Panc1 (cell line): ENCODE data around the gene SRBD1. TPM values are rescaled to one million over a fixed set of nuclear protein-coding genes. Genes with fewer than 3 reads are reported as not detected.

Source experiments
- ATAC-seq: fragments of 200-7000 bp; cut with Tn5 transposase; 2 replicates; pipeline ENCODE4 v1.9.1; 2020; ENCODE audit warnings: mild to moderate bottlenecking, moderate library complexity
- BruUV-seq: library from RNA; stranded (reverse); fragments of 400-500 nt; replicated peaks from 2 replicates; lab custom pipeline; 2021; lab: Mats Ljungman, UMichigan
- CTCF ChIA-PET: fragments of 300-600 bp; sonication (Branson Sonifier 250); formaldehyde crosslinking; loops from one replicate; lab custom pipeline; 2022; ENCODE audit warnings: antibody characterized with exemption; lab: Charles Lee
- POLR2A ChIA-PET: fragments of 300-600 bp; sonication (Branson Sonifier 250); formaldehyde crosslinking; loops from one replicate; lab custom pipeline; 2022; ENCODE audit warnings: antibody characterized with exemption; lab: Charles Lee
- DNase-seq: peaks from one replicate; pipeline ENCODE4 v3.0.0-alpha.2; 2010; ENCODE audit warnings: low read depth, low spot score
- H3K27ac ChIP-seq: 2 replicates; pipeline ENCODE4 v1.5.1; 2011; ENCODE audit warnings: mild to moderate bottlenecking, low read length, inconsistent platforms
- H3K27me3 ChIP-seq: fragments of 200-500 bp; sonication (Bioruptor generic); 2 replicates; pipeline ENCODE4 v1.6.0; 2014; ENCODE audit warnings: low read length, inconsistent platforms; ENCODE audit not compliant: control insufficient read depth, insufficient read depth
- H3K36me3 ChIP-seq: fragments of 200-500 bp; sonication (Bioruptor generic); 2 replicates; pipeline ENCODE4 v1.5.1; 2014; ENCODE audit warnings: inconsistent platforms, mild to moderate bottlenecking, low read length, moderate library complexity; ENCODE audit not compliant: control insufficient read depth, insufficient read depth
- H3K4me1 ChIP-seq: 2 replicates; pipeline ENCODE4 v1.5.1; 2011; ENCODE audit warnings: inconsistent platforms, mild to moderate bottlenecking, low read length, moderate library complexity; ENCODE audit not compliant: control insufficient read depth, insufficient read depth
- H3K4me3 ChIP-seq, 2 experiments: 2 replicates each; pipeline ENCODE4 v1.5.1; 2011 to 2012; ENCODE audit warnings: low read depth in 2 of 2, low read length in 2 of 2, mild to moderate bottlenecking in 2 of 2, inconsistent platforms in 1 of 2, moderate library complexity in 1 of 2
- H3K9me3 ChIP-seq: fragments of 200-500 bp; sonication (Bioruptor generic); 2 replicates; pipeline ENCODE4 v1.5.1; 2014; ENCODE audit warnings: low read depth, mild to moderate bottlenecking, inconsistent platforms, low read length, moderate library complexity; ENCODE audit not compliant: control insufficient read depth, insufficient read depth
- POLR2AphosphoS5 ChIP-seq: IDR thresholded peaks from 2 replicates; pipeline ENCODE4 v1.6.1; 2012; ENCODE audit warnings: mild to moderate bottlenecking, low read depth, low read length, moderate library complexity
- SIN3A ChIP-seq: IDR thresholded peaks from 2 replicates; pipeline ENCODE4 v1.6.1; 2012; ENCODE audit warnings: low read depth, mild to moderate bottlenecking, low read length, moderate library complexity, borderline replicate concordance; ENCODE audit not compliant: insufficient read depth
- TCF7L2 ChIP-seq: IDR thresholded peaks from 2 replicates; pipeline ENCODE4 v1.6.1; 2011; ENCODE audit warnings: mild to moderate bottlenecking, low read depth, low read length, inconsistent platforms
- in situ Hi-C: cut with HindIII; loops from 2 replicates; pipeline ENCODE4 v1.10.0; 2016; ENCODE audit warnings: low sequenced_read_pairs, low pct_unique_long_range_greater_than_20kb
- intact Hi-C: fragments of 100-400 bp; cut with micrococcal nuclease; formaldehyde crosslinking; loops from one replicate; pipeline ENCODE4 v1.10.0; 2022; ENCODE audit not compliant: unreplicated experiment
- total RNA-seq: library from RNA; stranded (reverse); gene quantifications from one replicate; pipeline ENCODE4 v1.2.1, GENCODE V29; 2021; ENCODE audit not compliant: unreplicated experiment
- TF ChIP-seq, protein P1 (sequence below): fragments of 450-650 bp; IDR thresholded peaks from 2 replicates; pipeline ENCODE4 v1.5.1; 2017; ENCODE audit warnings: mild to moderate bottlenecking
- TF ChIP-seq, protein P2 (sequence below), 2 experiments: IDR thresholded peaks; 2 replicates each; pipeline ENCODE4 v1.6.1; 2011 to 2012; ENCODE audit warnings: low read depth in 2 of 2, control low read depth in 1 of 2, low read length in 1 of 2, mild to moderate bottlenecking in 1 of 2, moderate library complexity in 1 of 2; ENCODE audit not compliant: insufficient read depth in 1 of 2

Gene SRBD1
- total RNA-seq, 1 experiment from 2014 or later: 9.7 TPM

DNA sequence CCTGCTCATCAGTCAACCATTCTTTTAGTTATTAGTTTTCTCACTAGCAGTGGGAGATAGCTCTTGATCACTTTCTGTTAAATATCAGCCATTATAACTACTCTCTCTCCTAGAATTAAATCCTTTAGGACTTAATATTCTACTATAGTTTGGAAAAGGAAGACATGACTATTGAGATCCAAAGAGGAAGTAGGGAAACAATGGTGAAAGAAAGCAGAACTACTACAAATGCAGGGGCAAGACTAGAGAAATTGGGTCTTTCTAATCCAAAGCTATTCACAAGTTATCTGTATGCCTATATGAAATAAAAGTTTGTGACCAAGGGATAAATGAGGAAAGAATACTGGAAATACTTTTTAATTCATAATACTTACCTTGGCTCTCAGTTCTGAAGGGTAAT, 65.1 kb downstream of the SRBD1 start:
- POLR2A ChIA-PET: no interaction called here
- BruUV-seq: TSS peak; percentile 60
- CTCF ChIA-PET: no interaction called here

DNA sequence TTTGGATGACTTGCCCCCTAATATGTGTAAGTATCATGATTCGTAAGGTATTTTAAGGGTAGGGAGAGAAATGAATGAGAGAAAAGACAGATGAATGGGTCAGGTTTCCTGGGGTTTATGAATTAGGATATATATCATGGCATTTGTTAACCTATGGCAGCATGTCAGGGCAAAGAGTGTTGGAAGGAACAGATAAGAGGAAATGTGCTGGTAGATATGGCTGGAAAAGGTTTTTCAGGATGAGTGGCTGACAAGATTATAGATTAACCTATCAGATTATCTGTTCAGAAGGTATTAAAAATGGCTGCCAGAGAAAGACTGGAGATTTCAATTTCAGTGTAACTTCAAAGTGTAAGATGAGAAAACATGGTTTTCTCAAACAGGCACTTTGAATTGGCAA, 67.8 kb downstream of the SRBD1 start:
- POLR2A ChIA-PET: no interaction called here
- H3K4me3 ChIP-seq: no peak overlapping the region
- H3K9me3 ChIP-seq: peaks cover 19% of the 10 kb centered on the region; the same call in 1 of the 2 replicates
- no peaks in the 10 kb centered on the region for H3K27me3 ChIP-seq
- H3K36me3 ChIP-seq: no peaks in the 10 kb centered on the region
- DNase-seq: no peak
- in situ Hi-C loops: no loop called here
- H3K27ac ChIP-seq: no peak overlapping the region
- intact Hi-C loops: no loop called here
- TF ChIP-seq, protein P1, sequence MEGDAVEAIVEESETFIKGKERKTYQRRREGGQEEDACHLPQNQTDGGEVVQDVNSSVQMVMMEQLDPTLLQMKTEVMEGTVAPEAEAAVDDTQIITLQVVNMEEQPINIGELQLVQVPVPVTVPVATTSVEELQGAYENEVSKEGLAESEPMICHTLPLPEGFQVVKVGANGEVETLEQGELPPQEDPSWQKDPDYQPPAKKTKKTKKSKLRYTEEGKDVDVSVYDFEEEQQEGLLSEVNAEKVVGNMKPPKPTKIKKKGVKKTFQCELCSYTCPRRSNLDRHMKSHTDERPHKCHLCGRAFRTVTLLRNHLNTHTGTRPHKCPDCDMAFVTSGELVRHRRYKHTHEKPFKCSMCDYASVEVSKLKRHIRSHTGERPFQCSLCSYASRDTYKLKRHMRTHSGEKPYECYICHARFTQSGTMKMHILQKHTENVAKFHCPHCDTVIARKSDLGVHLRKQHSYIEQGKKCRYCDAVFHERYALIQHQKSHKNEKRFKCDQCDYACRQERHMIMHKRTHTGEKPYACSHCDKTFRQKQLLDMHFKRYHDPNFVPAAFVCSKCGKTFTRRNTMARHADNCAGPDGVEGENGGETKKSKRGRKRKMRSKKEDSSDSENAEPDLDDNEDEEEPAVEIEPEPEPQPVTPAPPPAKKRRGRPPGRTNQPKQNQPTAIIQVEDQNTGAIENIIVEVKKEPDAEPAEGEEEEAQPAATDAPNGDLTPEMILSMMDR: no peak
- no peak for TF ChIP-seq POLR2AphosphoS5
- TF ChIP-seq SIN3A: no peak
- TF ChIP-seq TCF7L2: no peak
- TF ChIP-seq, protein P2, sequence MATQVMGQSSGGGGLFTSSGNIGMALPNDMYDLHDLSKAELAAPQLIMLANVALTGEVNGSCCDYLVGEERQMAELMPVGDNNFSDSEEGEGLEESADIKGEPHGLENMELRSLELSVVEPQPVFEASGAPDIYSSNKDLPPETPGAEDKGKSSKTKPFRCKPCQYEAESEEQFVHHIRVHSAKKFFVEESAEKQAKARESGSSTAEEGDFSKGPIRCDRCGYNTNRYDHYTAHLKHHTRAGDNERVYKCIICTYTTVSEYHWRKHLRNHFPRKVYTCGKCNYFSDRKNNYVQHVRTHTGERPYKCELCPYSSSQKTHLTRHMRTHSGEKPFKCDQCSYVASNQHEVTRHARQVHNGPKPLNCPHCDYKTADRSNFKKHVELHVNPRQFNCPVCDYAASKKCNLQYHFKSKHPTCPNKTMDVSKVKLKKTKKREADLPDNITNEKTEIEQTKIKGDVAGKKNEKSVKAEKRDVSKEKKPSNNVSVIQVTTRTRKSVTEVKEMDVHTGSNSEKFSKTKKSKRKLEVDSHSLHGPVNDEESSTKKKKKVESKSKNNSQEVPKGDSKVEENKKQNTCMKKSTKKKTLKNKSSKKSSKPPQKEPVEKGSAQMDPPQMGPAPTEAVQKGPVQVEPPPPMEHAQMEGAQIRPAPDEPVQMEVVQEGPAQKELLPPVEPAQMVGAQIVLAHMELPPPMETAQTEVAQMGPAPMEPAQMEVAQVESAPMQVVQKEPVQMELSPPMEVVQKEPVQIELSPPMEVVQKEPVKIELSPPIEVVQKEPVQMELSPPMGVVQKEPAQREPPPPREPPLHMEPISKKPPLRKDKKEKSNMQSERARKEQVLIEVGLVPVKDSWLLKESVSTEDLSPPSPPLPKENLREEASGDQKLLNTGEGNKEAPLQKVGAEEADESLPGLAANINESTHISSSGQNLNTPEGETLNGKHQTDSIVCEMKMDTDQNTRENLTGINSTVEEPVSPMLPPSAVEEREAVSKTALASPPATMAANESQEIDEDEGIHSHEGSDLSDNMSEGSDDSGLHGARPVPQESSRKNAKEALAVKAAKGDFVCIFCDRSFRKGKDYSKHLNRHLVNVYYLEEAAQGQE (IDR thresholded peaks at IDR 0.05; ENCODE audit: insufficient read depth in 1 of 2, low read depth in 2 of 2, low read length in 1 of 2): no peak
- BruUV-seq: no TSS peak
- ATAC-seq: no peak
- no peaks in the 10 kb centered on the region for H3K4me1 ChIP-seq
- CTCF ChIA-PET: no interaction called here

More for the DNA sequence above, 65.1 kb downstream of the SRBD1 start:
- H3K27me3 ChIP-seq: no peaks in the 10 kb centered on the region
- no peak overlapping the region for H3K4me3 ChIP-seq
- H3K9me3 ChIP-seq: peaks cover 19% of the 10 kb centered on the region; the same call in 1 of the 2 replicates
- H3K27ac ChIP-seq: no peak overlapping the region
- H3K4me1 ChIP-seq: no peaks in the 10 kb centered on the region
- DNase-seq (no peak), ATAC-seq (no peak)
- H3K36me3 ChIP-seq: no peaks in the 10 kb centered on the region
- in situ Hi-C loops: no loop called here
- TF ChIP-seq TCF7L2 (no peak), POLR2AphosphoS5 (no peak)
- TF ChIP-seq, protein P2 (IDR thresholded peaks at IDR 0.05; ENCODE audit: insufficient read depth in 1 of 2, low read depth in 2 of 2, low read length in 1 of 2): no peak
- intact Hi-C loops: no loop called here
